Measurements from ENCODE around the gene PSD2.

DNA sequence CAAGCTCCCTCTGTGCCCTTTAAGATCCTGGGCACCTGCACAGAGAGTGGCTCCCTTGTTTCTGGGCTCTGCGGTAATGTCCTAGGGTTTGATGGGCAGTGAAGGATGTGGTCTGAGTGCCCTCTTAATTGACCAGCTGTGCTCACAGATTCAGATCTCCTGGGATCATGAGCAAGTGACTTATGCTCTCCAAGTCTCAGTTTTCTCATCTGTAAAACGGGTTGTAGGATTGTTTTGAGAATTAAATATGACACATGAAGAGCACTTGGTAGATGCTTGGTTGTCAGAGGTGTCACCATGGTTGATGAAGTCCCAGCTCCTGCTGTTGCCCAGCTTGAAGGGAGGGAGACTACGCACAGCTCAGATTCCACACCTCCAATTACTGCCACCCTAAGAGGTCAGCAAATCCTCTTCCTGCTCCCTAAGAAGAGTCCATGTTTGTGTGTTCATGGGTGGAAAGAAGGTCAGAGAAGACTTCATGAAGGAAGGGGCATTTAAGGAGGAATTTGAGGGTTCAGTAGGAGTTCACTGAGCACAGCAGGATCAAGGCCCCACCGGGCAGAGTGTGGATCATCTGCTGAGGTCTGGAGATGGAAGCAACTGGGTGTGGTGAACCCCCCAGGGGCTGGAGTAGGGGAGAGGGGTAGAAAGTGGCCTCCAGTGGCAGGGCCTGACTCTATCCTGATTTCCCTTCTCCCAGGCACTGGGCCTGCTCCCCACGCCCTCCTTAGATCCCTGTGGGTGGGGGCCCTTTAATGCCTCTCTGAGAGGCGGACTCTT is 1.4 kb upstream of the PSD2 start:
- TF ChIP-seq, protein P1, sequence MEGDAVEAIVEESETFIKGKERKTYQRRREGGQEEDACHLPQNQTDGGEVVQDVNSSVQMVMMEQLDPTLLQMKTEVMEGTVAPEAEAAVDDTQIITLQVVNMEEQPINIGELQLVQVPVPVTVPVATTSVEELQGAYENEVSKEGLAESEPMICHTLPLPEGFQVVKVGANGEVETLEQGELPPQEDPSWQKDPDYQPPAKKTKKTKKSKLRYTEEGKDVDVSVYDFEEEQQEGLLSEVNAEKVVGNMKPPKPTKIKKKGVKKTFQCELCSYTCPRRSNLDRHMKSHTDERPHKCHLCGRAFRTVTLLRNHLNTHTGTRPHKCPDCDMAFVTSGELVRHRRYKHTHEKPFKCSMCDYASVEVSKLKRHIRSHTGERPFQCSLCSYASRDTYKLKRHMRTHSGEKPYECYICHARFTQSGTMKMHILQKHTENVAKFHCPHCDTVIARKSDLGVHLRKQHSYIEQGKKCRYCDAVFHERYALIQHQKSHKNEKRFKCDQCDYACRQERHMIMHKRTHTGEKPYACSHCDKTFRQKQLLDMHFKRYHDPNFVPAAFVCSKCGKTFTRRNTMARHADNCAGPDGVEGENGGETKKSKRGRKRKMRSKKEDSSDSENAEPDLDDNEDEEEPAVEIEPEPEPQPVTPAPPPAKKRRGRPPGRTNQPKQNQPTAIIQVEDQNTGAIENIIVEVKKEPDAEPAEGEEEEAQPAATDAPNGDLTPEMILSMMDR (IDR thresholded peaks at IDR 0.05) = no peak
- TF ChIP-seq POLR2A (IDR thresholded peaks at IDR 0.05) = no peak

All from heart left ventricle (tissue), 13 donors.